ENCODE results near the gene SP4. TPM values are rescaled to one million over a fixed set of nuclear protein-coding genes. Genes with fewer than 3 reads are reported as not detected.

SP4 gene
- total and polyA plus RNA-seq, 2 experiments from 2014 or later: 1.4 to 7.5 TPM

GRCh38 chr7:21454906-21455305, 27.0 kb downstream of the SP4 start:
- Histone ChIP-seq H4K20me1 (ENCODE audit: insufficient read depth, poor library complexity, severe bottlenecking) (no peaks in the 10 kb centered on the region), H3K36me3 (replicated peaks; ENCODE audit: insufficient read depth, low read depth) (peaks cover 7% of the 10 kb centered on the region), H3K27me3 (no peaks in the 10 kb centered on the region), H3K4me3 (no peak overlapping the region), H3K79me2 (no peaks in the 10 kb centered on the region), H3K4me2 (no peak overlapping the region), H3K4me1 (ENCODE audit: insufficient read depth) (no peaks in the 10 kb centered on the region), H2AFZ (no peak overlapping the region), H3K9me3 (ENCODE audit: low read depth) (peaks cover 8% of the 10 kb centered on the region), H3K9me2 (replicated peaks; ENCODE audit: insufficient read depth) (no peaks in the 10 kb centered on the region), H3K27ac (no peak overlapping the region)
- DNase-seq (ENCODE audit: low spot score): no peak
- 95% methylated on average over 1 of the region's 1 CpG for WGBS (ENCODE audit: low lambda C conversion rate, missing lambda C conversion rate)
- TF ChIP-seq EZH2 (IDR thresholded peaks at IDR 0.05; ENCODE audit: borderline replicate concordance) (no peak), EZH2phosphoT487 (IDR thresholded peaks at IDR 0.05; ENCODE audit: low read depth, severe bottlenecking, unreplicated experiment) (no peak), CTCF (IDR thresholded peaks at IDR 0.05; ENCODE audit: poor library complexity) (no peak)

GRCh38 chr7:21461282-21461681, 33.4 kb downstream of the SP4 start:
- Histone ChIP-seq H3K4me1 (ENCODE audit: insufficient read depth) (no peaks in the 10 kb centered on the region), H3K9me3 (ENCODE audit: low read depth) (no peaks in the 10 kb centered on the region), H3K79me2 (no peaks in the 10 kb centered on the region), H3K4me2 (no peak overlapping the region), H3K4me3 (no peak overlapping the region), H3K36me3 (replicated peaks; ENCODE audit: insufficient read depth, low read depth) (no peaks in the 10 kb centered on the region), H2AFZ (no peak overlapping the region), H3K27me3 (no peaks in the 10 kb centered on the region), H3K9me2 (replicated peaks; ENCODE audit: insufficient read depth) (no peaks in the 10 kb centered on the region), H4K20me1 (ENCODE audit: insufficient read depth, poor library complexity, severe bottlenecking) (no peaks in the 10 kb centered on the region), H3K27ac (no peak overlapping the region)
- DNase-seq (ENCODE audit: low spot score): no peak
- TF ChIP-seq EZH2 (IDR thresholded peaks at IDR 0.05; ENCODE audit: borderline replicate concordance): no peak
- no peak for TF ChIP-seq CTCF (IDR thresholded peaks at IDR 0.05; ENCODE audit: poor library complexity)
- no peak for TF ChIP-seq EZH2phosphoT487 (IDR thresholded peaks at IDR 0.05; ENCODE audit: low read depth, severe bottlenecking, unreplicated experiment)
- 98% methylated on average over 18 of the region's 26 CpGs for WGBS (ENCODE audit: low lambda C conversion rate, missing lambda C conversion rate)

DNA sequence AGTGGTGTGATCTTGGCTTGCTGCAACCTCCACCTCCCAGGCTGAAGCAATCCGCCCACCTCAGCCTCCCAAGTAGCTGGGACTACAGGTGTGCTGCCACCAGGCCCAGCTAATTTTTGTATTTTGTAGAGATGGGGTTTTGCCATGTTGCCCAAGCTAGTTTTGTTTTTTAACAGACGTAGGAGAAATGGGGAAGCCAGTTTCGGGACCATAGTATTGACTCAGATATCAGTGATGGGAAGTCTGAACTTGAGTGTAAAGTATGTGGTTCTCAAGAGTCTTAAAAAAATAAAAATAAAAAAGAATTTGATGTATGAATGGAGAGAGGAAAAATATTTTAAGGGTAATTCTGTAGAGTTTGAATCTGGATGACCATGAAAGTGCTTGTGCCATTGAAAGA, 34.2 kb downstream of the SP4 start:
- no peaks in the 10 kb centered on the region for H4K20me1 ChIP-seq (ENCODE audit: insufficient read depth, poor library complexity, severe bottlenecking)
- no peaks in the 10 kb centered on the region for H3K9me2 ChIP-seq (replicated peaks; ENCODE audit: insufficient read depth)
- H3K4me1 ChIP-seq (ENCODE audit: insufficient read depth): no peaks in the 10 kb centered on the region
- no peak for DNase-seq (ENCODE audit: low spot score)
- H3K9me3 ChIP-seq (ENCODE audit: low read depth): no peaks in the 10 kb centered on the region
- no peaks in the 10 kb centered on the region for H3K27me3 ChIP-seq
- no peak overlapping the region for H2AFZ ChIP-seq
- H3K4me3 ChIP-seq: no peak overlapping the region
- no peak overlapping the region for H3K4me2 ChIP-seq
- H3K36me3 ChIP-seq (replicated peaks; ENCODE audit: insufficient read depth, low read depth): no peaks in the 10 kb centered on the region
- no peak overlapping the region for H3K27ac ChIP-seq
- no peaks in the 10 kb centered on the region for H3K79me2 ChIP-seq
- WGBS (ENCODE audit: low lambda C conversion rate, missing lambda C conversion rate): 98% methylated on average over 3 of the region's 3 CpGs
- TF ChIP-seq EZH2phosphoT487 (IDR thresholded peaks at IDR 0.05; ENCODE audit: low read depth, severe bottlenecking, unreplicated experiment) (no peak), EZH2 (IDR thresholded peaks at IDR 0.05; ENCODE audit: borderline replicate concordance) (no peak), CTCF (IDR thresholded peaks at IDR 0.05; ENCODE audit: poor library complexity) (no peak)

- no peak for TF ChIP-seq EZH2 (IDR thresholded peaks at IDR 0.05; ENCODE audit: borderline replicate concordance)
- no peak for TF ChIP-seq EZH2phosphoT487 (IDR thresholded peaks at IDR 0.05; ENCODE audit: low read depth, severe bottlenecking, unreplicated experiment)
- TF ChIP-seq CTCF (IDR thresholded peaks at IDR 0.05; ENCODE audit: poor library complexity): no peak
- H3K27me3 ChIP-seq: no peaks in the 10 kb centered on the region
- H3K4me1 ChIP-seq (ENCODE audit: insufficient read depth): no peaks in the 10 kb centered on the region
- H3K9me2 ChIP-seq (replicated peaks; ENCODE audit: insufficient read depth): no peaks in the 10 kb centered on the region
- no peak for DNase-seq (ENCODE audit: low spot score)
- H3K27ac ChIP-seq: no peak overlapping the region
- WGBS (ENCODE audit: low lambda C conversion rate, missing lambda C conversion rate): 90% methylated on average over 4 of the region's 4 CpGs
- no peaks in the 10 kb centered on the region for H3K79me2 ChIP-seq
- H3K4me2 ChIP-seq: no peak overlapping the region
- no peak overlapping the region for H3K4me3 ChIP-seq
- no peak overlapping the region for H2AFZ ChIP-seq
- H4K20me1 ChIP-seq (ENCODE audit: insufficient read depth, poor library complexity, severe bottlenecking): no peaks in the 10 kb centered on the region
- no peaks in the 10 kb centered on the region for H3K9me3 ChIP-seq (ENCODE audit: low read depth)
- H3K36me3 ChIP-seq (replicated peaks; ENCODE audit: insufficient read depth, low read depth): no peaks in the 10 kb centered on the region
These were observed 35.6 kb downstream of the SP4 start for GRCh38 chr7:21463524-21463923.
